Right atrium auricular region (tissue), 2 donors: ENCODE results near the gene ANKS1B. TPM values are rescaled to one million over a fixed set of nuclear protein-coding genes. Genes with fewer than 3 reads are reported as not detected.

Experiments
- DNase-seq: peaks from one replicate; pipeline ENCODE4 v3.0.0-alpha.2; 2019; ENCODE audit warnings: low spot score
- H3K27ac ChIP-seq, 2 donors: fragments of 200-600 bp; sonication (generic); 1 replicate in 1 of 2; 2 replicates in 1 of 2; pipeline ENCODE4 v1.5.1; 2016 to 2019
- H3K27me3 ChIP-seq, 2 donors: fragments of 200-600 bp; sonication (generic); one replicate each; pipeline versions ENCODE4 v1.5.1 to v1.6.0; 2017 to 2019
- H3K36me3 ChIP-seq: fragments of 200-600 bp; sonication (generic); one replicate; pipeline ENCODE4 v1.5.1; 2016
- H3K4me1 ChIP-seq, 2 donors: fragments of 200-600 bp; sonication (generic); one replicate each; pipeline versions ENCODE4 v1.5.1 to v1.6.0; 2017 to 2019
- H3K4me3 ChIP-seq, 2 donors: fragments of 200-600 bp; sonication (generic); 1 replicate in 1 of 2; 2 replicates in 1 of 2; pipeline ENCODE4 v1.5.1; 2017 to 2019; ENCODE audit warnings: mild to moderate bottlenecking in 1 of 2, moderate library complexity in 1 of 2
- H3K9me3 ChIP-seq, 2 donors: fragments of 200-600 bp; sonication (generic); one replicate each; pipeline ENCODE4 v1.5.1; 2019
- total RNA-seq, 2 donors: library from RNA; depleted of rRNA; stranded (reverse); fragments of >200 nt; gene quantifications; one replicate each; pipeline ENCODE4 v1.1.0, GENCODE V29; 2016
- TF ChIP-seq, protein P1 (sequence below), 2 donors: fragments of 200-600 bp; sonication (generic); IDR thresholded peaks; one replicate each; pipeline ENCODE4 v1.5.1; 2019; ENCODE audit warnings: antibody characterized with exemption in 2 of 2

Gene ANKS1B
- total RNA-seq, 2 donors from 2014 or later: 2.4 to 3.1 TPM

DNA sequence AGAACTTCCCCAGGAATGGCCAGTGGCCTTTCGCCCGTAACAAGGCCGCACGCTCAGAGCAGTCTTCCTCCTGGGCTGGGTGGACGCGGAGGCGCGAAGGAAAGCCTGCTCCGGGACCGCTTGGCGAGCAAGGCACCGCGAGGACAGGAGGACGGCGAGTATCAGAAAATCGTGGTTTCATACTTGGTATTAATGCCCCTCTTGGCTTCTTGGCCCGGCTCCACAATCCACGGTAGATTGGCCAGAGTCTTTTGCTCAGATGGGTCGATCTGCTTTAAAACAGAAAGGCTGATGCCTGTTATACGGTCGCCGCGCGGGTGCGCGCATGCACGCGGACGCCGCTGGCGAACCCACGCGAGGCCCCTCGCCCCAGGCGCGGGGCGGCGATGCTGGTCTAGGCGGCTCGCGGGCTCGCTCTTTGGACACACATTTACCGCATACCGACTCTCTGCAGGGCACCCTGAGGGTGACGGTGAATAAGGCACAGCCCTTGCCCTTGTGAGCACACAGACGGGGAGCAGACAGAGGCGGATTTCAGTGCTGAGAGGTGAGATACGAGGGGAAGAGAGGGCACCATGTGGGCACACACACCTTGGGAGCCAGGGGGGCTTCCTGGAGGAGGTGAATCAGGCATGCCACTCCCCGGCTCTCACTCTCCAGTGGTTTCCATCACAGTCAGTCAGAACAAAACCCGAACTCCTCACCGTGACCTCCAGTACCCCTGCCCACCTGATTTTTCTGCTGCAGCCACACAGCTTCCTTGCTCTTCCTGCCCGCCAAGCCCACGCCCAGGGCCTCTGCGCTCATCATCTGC, 1239.0 kb downstream of the ANKS1B start:
- H3K9me3 ChIP-seq: no peaks in the 10 kb centered on the region
- H3K27ac ChIP-seq: no peak overlapping the region
- TF ChIP-seq, protein P1, sequence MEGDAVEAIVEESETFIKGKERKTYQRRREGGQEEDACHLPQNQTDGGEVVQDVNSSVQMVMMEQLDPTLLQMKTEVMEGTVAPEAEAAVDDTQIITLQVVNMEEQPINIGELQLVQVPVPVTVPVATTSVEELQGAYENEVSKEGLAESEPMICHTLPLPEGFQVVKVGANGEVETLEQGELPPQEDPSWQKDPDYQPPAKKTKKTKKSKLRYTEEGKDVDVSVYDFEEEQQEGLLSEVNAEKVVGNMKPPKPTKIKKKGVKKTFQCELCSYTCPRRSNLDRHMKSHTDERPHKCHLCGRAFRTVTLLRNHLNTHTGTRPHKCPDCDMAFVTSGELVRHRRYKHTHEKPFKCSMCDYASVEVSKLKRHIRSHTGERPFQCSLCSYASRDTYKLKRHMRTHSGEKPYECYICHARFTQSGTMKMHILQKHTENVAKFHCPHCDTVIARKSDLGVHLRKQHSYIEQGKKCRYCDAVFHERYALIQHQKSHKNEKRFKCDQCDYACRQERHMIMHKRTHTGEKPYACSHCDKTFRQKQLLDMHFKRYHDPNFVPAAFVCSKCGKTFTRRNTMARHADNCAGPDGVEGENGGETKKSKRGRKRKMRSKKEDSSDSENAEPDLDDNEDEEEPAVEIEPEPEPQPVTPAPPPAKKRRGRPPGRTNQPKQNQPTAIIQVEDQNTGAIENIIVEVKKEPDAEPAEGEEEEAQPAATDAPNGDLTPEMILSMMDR (IDR thresholded peaks at IDR 0.05): no peak
- peaks cover 0 to 10% of the 10 kb centered on the region in 2 donors for H3K4me1 ChIP-seq
- no peak for DNase-seq
- H3K27me3 ChIP-seq: peaks cover 0 to 5% of the 10 kb centered on the region in 2 donors
- H3K36me3 ChIP-seq: no peaks in the 10 kb centered on the region
- peak overlapping the region; percentile 13 to 48 for H3K4me3 ChIP-seq

DNA sequence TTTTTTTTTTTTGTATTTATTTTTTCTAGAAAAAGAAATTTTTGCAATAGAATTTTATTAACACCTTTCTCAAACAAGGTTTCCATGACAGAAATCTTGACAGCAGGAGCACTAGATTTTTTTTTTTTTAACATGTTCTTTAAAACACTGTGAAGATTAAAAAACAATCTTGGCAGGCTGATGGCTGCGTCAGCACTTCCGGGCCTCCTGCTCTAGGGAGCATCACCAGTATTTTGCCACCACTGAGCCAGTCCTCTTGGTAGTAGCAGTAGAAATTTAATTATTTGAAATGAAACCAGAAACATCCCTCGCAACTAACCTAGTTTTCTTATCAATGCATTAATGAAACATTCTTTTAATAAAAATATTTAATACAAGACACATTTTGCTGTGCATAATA, 1240.1 kb downstream of the ANKS1B start:
- Histone ChIP-seq H3K4me1 (peaks cover 0 to 10% of the 10 kb centered on the region in 2 donors), H3K27me3 (peaks cover 0 to 5% of the 10 kb centered on the region in 2 donors), H3K36me3 (no peaks in the 10 kb centered on the region), H3K27ac (no peak overlapping the region), H3K9me3 (no peaks in the 10 kb centered on the region), H3K4me3 (no peak overlapping the region)
- no peak for DNase-seq
- TF ChIP-seq, protein P1 (IDR thresholded peaks at IDR 0.05): no peak

GRCh38 chr12:98743362-98743953, 1241.3 kb downstream of the ANKS1B start:
- TF ChIP-seq, protein P1 (IDR thresholded peaks at IDR 0.05): no peak
- Histone ChIP-seq H3K27ac (no peak overlapping the region), H3K9me3 (no peaks in the 10 kb centered on the region), H3K36me3 (no peaks in the 10 kb centered on the region), H3K4me1 (peaks cover 0 to 10% of the 10 kb centered on the region in 2 donors), H3K4me3 (no peak overlapping the region), H3K27me3 (peaks cover 0 to 5% of the 10 kb centered on the region in 2 donors)
- no peak for DNase-seq

GRCh38 chr12:98741556-98742265, 1243.0 kb downstream of the ANKS1B start:
- DNase-seq: no peak
- Histone ChIP-seq H3K27me3 (peaks cover 0 to 5% of the 10 kb centered on the region in 2 donors), H3K4me1 (peaks cover 0 to 10% of the 10 kb centered on the region in 2 donors), H3K27ac (no peak overlapping the region), H3K4me3 (no peak overlapping the region), H3K36me3 (no peaks in the 10 kb centered on the region), H3K9me3 (no peaks in the 10 kb centered on the region)
- TF ChIP-seq, protein P1 (IDR thresholded peaks at IDR 0.05): no peak

GRCh38 chr12:98741196-98741555, 1243.6 kb downstream of the ANKS1B start:
- no peak for DNase-seq

More at GRCh38 chr12:98741196-98741555, 1243.6 kb downstream of the ANKS1B start:
- Histone ChIP-seq H3K36me3 (no peaks in the 10 kb centered on the region), H3K27me3 (peaks cover 0 to 2% of the 10 kb centered on the region in 2 donors), H3K4me1 (peaks cover 0 to 9% of the 10 kb centered on the region in 2 donors), H3K9me3 (no peaks in the 10 kb centered on the region), H3K27ac (no peak overlapping the region), H3K4me3 (no peak overlapping the region)
- TF ChIP-seq, protein P1 (IDR thresholded peaks at IDR 0.05): no peak
